NCI-H2196 (cell line): Measurements from ENCODE around the gene SENP2.
"Not testable (repeated sequence)": the region's sequence is repeated elsewhere in the genome, so short reads cannot be mapped to it uniquely, and the experiment has no call there.

Experiments
- DNase-seq: peaks from one replicate; lab custom pipeline; 2025; ENCODE audit not compliant: unreplicated experiment; lab: John Stamatoyannopoulos, UW

SENP2 gene

GRCh38 chr3:185647134-185647879 is 61.2 kb downstream of the SENP2 start:
- DNase-seq, result no peak

GRCh38 chr3:185647880-185648210 is 61.8 kb downstream of the SENP2 start:
- DNase-seq, result no peak

GRCh38 chr3:185648396-185648795 is 62.3 kb downstream of the SENP2 start:
- no peak for DNase-seq

GRCh38 chr3:185649414-185649813 is 63.3 kb downstream of the SENP2 start:
- no peak for DNase-seq

GRCh38 chr3:185651971-185652370 is 65.9 kb downstream of the SENP2 start:
- DNase-seq, result no peak

GRCh38 chr3:185653949-185654757 is 68.1 kb downstream of the SENP2 start:
- no peak for DNase-seq

- DNase-seq, result no peak
Measured at GRCh38 chr3:185654758-185655145, 68.7 kb downstream of the SENP2 start.

- DNase-seq, result no peak
Measured at GRCh38 chr3:185655426-185656320, 69.6 kb downstream of the SENP2 start.

GRCh38 chr3:185656321-185656840 is 70.3 kb downstream of the SENP2 start:
- DNase-seq, result no peak

- no peak for DNase-seq
Measured at GRCh38 chr3:185657211-185657610, 71.1 kb downstream of the SENP2 start.

- no peak for DNase-seq
Measured at GRCh38 chr3:185657691-185658503, 71.8 kb downstream of the SENP2 start.

- DNase-seq, result no peak
Measured at GRCh38 chr3:185658504-185658912, 72.4 kb downstream of the SENP2 start.

- DNase-seq, result no peak
Measured at GRCh38 chr3:185658943-185659342, 72.8 kb downstream of the SENP2 start.

- peak; percentile 95 for DNase-seq
Measured at GRCh38 chr3:185659942-185660921, 74.1 kb downstream of the SENP2 start.

GRCh38 chr3:185661296-185661695 is 75.2 kb downstream of the SENP2 start:
- DNase-seq, result not testable (repeated sequence)

- DNase-seq, result no peak
Measured at GRCh38 chr3:185661772-185662171, 75.7 kb downstream of the SENP2 start.

GRCh38 chr3:185663929-185664328 is 77.8 kb downstream of the SENP2 start:
- DNase-seq, result no peak

- no peak for DNase-seq
Measured at GRCh38 chr3:185667574-185667973, 81.5 kb downstream of the SENP2 start.

- DNase-seq, result peak; percentile 74
Measured at GRCh38 chr3:185677146-185677829, 91.2 kb downstream of the SENP2 start.
